ENCODE measurements around the gene ASIP.
A peak's percentile ranks its signal among the peaks of the same experiment; 100 is the strongest.
"Not testable (repeated sequence)": the region's sequence is repeated elsewhere in the genome, so short reads cannot be mapped to it uniquely, and the experiment has no call there.

ASIP gene

GRCh38 chr20:34243377-34243776 is 2.2 kb downstream of the ASIP start:
- DNase-seq: no peak

GRCh38 chr20:34246126-34246626 is 5.0 kb downstream of the ASIP start:
- DNase-seq: no peak

- no peak for DNase-seq
Measured at GRCh38 chr20:34249291-34249690, 8.1 kb downstream of the ASIP start.

- DNase-seq: no peak
Measured at GRCh38 chr20:34250005-34250404, 8.8 kb downstream of the ASIP start.

- no peak for DNase-seq
Measured at GRCh38 chr20:34251619-34252018, 10.4 kb downstream of the ASIP start.

GRCh38 chr20:34252431-34253086 is 11.3 kb downstream of the ASIP start:
- not testable (repeated sequence) for DNase-seq

- DNase-seq: no peak
Measured at GRCh38 chr20:34254979-34255378, 13.8 kb downstream of the ASIP start.

- no peak for DNase-seq
Measured at GRCh38 chr20:34256629-34257124, 15.5 kb downstream of the ASIP start.

- no peak for DNase-seq
Measured at GRCh38 chr20:34260208-34260942, 19.2 kb downstream of the ASIP start.

GRCh38 chr20:34262488-34263288 is 21.5 kb downstream of the ASIP start:
- peak in 1 of 2 donors; percentile 27 for DNase-seq

GRCh38 chr20:34263468-34263867 is 22.2 kb downstream of the ASIP start:
- DNase-seq: not testable (repeated sequence)

- DNase-seq: no peak
Measured at GRCh38 chr20:34264141-34264540, 22.9 kb downstream of the ASIP start.

- no peak for DNase-seq
Measured at GRCh38 chr20:34268145-34268544, 26.9 kb downstream of the ASIP start.

GRCh38 chr20:34268851-34269636 is 27.8 kb downstream of the ASIP start:
- no peak for DNase-seq

GRCh38 chr20:34269996-34270627 is 28.9 kb downstream of the ASIP start:
- no peak for DNase-seq

GRCh38 chr20:34271956-34272355 is 30.7 kb downstream of the ASIP start:
- no peak for DNase-seq

GRCh38 chr20:34274694-34275093 is 33.5 kb downstream of the ASIP start:
- DNase-seq: no peak

- DNase-seq: no peak
Measured at GRCh38 chr20:34281177-34281576, 40.0 kb downstream of the ASIP start.

GRCh38 chr20:34282041-34282440 is 40.8 kb downstream of the ASIP start:
- DNase-seq: peak in 1 of 2 donors; percentile 6

- no peak for DNase-seq
Measured at GRCh38 chr20:34283844-34284243, 42.6 kb downstream of the ASIP start.

- no peak for DNase-seq
Measured at GRCh38 chr20:34285450-34285849, 44.2 kb downstream of the ASIP start.

- not testable (repeated sequence) for DNase-seq
Measured at GRCh38 chr20:34287500-34287899, 46.3 kb downstream of the ASIP start.

All from bone marrow (tissue), 2 donors.